T-helper 2 cell treated with Interferon-gamma antibody and Interleukin-4, amounts not matched to agents 100 ng/mL and 5 ng/mL, for 36 hours (primary cell): ENCODE measurements around the gene YIF1B. TPM values are rescaled to one million over a fixed set of nuclear protein-coding genes. Genes with fewer than 3 reads are reported as not detected.

Source experiments
- intact Hi-C: fragments of 100-400 bp; cut with micrococcal nuclease; formaldehyde crosslinking; loops from one replicate; pipeline ENCODE4 v1.15.1; 2023
- total RNA-seq: library from RNA; stranded (reverse); gene quantifications from 2 replicates; pipeline ENCODE4 v1.2.3, GENCODE V29; 2022

Gene YIF1B, protein sequence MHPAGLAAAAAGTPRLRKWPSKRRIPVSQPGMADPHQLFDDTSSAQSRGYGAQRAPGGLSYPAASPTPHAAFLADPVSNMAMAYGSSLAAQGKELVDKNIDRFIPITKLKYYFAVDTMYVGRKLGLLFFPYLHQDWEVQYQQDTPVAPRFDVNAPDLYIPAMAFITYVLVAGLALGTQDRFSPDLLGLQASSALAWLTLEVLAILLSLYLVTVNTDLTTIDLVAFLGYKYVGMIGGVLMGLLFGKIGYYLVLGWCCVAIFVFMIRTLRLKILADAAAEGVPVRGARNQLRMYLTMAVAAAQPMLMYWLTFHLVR
- total RNA-seq, result 86.2 and 88.3 TPM in 2 replicates

DNA sequence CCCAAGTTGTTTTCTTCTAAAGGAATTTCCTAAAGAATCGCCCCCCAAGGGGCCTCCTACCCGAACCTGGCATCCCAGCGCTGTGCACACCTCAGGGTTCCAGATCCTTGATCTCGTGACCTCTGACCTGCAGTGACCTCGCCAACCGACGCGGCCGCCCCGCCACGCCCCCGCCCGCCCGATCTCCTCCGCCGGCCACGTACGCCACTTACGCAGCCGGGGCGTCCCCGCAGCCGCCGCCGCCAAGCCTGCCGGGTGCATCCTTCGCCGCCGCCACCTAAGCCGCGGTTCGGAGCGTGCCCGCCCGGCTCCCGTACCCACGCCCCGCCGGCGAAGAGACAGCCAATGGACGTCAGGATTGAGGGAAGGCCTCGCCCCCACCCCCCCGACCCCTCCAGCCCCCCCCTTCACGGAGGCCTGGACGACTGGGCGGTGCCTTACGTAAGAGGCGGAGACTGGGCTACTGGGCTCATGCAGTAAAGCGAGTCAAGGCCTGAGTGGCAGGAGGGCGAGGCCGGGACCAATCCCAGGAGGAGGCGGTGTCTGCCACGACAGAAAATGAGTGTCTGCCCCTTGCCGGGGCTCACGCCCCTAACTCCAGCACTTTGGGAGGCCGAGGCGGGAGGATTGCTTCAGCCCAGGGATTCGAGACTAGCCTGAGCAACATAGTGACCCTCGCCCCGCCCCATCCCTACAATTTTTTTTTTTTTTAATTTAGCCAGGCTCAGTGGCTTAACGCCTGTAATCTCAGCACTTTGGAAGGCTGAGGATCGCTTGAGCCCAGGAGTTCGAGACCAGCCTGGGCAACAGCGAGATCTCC, at the start of gene YIF1B:
Gene YIF1B (minus strand): TSS at position 291 of the 820 bp plus-strand sequence. CDS start 30 bp downstream, at position 261.
- intact Hi-C loops, result loop anchor here (1.0 to 5.0 kb wide), 6 partner anchors 19 to 409 kb away; partner anchors contain the start of genes CATSPERG, PSMD8, SIPA1L3 and SPINT2

DNA sequence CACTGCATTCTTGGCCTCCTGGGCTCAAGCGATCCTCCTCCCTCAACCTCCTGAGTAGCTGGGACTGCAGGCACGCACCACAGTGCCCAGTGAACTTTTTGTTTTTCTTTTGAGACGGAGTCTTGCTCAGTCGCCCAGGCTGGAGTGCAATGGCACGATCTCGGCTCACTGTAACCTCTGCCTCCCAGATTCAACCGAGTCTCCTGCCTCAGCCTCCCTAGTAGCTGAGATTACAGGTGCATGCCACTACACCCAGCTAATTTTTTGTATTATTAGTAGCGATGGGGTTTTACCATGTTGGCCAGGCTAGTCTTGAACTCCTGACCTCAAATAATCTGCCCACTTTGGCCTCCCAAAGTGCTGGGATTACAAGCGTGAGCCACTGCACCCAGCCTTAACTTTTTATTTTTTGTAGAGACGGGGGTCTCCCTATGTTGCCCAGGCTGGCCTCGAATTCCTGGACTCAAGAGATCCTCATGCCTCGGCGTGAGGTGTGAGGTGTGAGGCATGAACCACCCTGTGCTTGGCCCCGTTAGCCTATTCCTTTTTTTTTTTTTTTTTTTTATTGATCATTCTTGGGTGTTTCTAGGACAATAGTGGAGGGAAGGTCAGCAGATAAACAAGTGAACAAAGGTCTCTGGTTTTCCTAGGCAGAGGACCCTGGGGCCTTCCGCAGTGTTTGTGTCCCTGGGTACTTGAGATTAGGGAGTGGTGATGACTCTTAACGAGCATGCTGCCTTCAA, 47.4 kb upstream of the YIF1B start:
- intact Hi-C loops, result loop anchor here (1.0 to 2.0 kb wide), 4 partner anchors 11 to 47 kb away; partner anchors contain the start of genes GGN, PSMD8 and SPRED3

DNA sequence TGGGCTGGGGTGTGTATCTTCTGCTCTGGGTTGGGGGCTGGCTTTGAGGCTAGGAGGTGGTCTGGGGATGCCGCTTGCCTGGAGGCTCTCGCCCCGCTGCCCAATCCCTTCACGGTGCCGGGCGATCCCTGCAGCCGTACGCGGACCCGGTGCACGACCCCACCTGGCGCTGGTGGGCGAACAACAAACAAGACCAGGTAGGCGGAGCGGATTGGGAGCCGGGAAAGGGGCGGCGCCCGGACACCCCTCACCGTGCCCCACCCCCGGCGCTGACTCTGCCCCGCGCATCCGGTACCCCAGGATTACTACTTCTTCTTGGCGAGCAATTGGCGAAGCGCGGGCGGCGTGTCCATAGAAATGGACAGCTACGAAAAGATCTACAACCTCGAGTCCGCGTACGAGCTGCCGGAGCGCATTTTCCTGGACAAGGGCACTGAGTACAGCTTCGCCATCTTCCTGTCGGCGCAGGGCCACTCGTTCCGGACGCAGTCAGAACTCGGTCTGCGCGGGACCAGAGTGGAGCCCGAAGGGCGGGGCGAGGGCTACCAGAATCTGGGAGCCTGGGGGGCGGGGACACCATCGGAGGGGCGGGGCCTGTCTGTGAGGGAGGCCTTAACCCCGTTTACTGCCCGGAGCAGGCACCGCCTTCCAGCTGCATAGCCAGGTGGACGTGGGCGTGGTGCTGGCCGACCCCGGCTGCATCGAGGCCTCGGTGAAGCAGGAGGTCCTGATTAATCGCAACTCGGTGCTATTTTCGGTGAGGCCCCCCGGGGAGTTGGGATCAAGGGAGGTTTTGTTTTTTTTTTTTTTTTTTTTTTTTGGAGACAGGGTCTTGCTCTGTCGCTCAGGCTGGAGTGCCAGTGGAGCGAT, 46.6 kb upstream of the YIF1B start:
- intact Hi-C loops, result loop anchor here (1.0 to 2.0 kb wide), 4 partner anchors 12 to 46 kb away; partner anchors contain the start of genes GGN, PSMD8 and SPRED3

DNA sequence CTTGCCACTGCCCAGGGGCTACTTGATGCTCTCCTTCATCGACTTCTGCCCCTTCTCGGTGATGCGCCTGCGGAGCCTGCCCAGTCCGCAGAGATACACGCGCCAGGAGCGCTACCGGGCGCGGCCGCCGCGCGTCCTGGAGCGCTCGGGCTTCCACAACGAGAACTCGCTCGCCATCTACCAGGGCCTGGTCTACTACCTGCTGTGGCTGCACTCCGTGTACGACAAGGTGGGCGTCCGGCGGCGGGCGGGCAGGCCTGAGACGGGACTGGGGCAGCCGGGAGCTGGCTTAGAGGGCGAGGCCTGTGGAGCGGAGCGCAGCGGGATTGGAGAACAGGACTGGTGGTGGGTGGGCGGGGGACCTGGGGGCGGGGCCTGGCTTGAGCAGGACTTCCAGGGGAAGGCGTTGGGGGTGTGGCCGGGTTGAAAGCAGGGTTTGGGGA, 45.9 kb upstream of the YIF1B start:
- intact Hi-C loops, result loop anchor here (1.0 to 2.0 kb wide), 4 partner anchors 13 to 45 kb away; partner anchors contain the start of genes GGN, PSMD8 and SPRED3

DNA sequence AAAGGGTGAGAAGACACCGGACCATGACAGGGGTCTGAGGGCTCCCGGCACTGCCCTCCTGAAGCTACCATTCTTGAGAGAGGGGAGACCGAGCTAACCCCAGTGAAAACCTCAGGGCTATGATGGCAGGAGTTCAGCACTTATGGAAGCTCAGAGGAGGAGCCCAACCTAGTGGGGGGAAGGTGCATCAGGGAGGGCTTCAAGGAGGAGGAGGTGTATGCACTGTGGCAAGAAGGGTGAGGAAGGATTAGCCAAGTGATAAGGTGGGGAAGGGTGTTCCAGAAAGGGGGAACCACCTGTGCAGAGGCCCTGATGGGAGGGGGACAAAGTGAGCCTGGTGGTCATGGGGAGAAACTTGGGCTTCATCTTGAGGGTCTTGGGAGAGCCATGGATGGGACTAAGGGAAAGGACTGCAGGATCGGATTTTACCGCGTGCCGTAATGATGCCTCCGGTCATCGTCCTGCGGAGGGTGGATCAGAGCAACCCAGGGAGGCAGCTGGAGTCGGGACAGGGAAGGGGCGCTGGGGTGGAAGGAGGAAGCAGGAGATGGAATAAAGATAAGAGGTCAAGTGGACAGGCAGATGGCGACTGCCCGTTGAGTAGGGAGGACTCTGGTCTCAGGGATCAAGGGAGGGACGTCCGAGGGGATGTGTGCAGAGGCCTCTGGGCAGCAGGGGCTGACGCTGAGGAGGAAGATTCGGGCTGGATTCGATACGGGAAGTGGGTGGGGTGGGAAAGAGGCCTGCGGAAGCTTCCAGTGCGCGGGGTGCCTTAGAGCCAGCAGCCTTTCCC, 45.3 kb upstream of the YIF1B start:
- intact Hi-C loops, result no loop called here

DNA sequence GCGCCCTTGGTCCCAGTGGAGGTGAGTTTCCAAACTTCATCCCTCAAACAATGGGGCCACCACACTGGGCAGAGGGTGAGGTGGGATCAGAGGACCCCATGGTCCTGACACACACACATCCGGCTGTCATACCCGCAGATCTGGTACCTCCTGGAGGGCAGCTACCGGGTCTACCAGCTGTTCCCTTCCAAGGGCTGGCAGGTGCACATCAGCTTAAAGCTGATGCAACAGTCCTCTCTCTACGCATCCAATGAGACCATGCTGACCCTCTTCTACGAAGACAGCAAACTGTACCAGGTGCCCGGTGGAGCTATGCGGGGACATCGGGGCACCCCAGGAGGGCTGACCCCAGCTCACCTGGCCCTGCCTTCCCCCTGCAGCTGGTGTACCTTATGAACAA, 44.6 kb upstream of the YIF1B start:
- intact Hi-C loops, result no loop called here

DNA sequence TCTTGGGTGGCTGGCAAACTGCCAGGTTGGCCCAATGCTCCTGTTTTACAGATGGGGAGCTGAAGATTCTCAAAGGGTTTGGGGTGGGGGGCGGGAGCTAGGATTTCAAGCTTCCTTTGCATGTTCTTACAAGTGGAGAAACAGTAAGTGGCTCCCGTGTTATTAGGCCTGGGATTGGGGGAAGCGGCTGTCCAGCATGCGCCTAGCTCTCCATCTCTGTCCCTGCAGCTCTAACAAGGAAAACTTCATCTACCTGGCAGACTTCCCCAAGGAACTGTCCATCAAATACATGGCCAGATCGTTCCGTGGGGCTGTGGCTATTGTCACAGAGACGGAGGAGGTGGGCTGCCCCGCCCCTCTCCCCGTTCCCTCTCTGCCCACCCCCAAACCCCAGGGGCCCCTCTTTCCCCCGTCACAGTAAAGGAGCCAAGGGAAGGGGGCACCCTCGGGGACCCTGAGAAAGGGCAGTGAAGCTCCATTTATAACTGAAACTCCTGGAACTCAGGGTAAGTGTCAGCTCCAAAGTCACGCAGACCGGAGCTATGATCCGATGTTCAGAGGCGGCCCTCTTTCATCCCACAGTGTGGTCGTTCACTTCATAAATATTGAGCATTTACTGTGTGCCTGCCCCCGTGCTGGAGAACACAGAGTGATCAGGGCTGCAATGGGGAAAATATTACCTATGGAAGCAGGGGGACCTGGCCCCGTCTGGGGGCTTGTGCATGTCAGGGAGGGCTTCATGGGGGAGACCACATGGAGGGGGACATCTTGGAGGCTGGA, 43.7 kb upstream of the YIF1B start:
- intact Hi-C loops, result no loop called here

DNA sequence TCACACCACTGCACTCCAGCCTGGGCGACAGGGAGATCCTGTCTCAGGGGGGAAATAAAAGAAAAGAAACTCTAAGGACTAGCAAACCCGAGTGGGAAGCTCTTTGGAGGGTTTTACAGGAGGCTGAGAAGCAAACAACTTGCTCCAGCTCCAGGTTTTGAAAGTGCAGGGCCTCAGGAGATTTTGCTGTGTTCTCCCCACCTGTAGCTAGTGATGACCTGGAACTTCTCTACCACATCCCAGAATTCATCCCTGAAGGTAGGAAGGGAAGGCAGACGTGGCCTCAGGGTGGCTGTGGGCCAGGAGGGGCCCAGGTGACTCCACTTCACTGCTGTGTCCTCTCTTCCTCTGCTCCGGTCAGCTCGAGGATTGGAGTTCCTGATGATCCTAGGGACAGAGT, 42.3 kb upstream of the YIF1B start:
- intact Hi-C loops, result no loop called here

DNA sequence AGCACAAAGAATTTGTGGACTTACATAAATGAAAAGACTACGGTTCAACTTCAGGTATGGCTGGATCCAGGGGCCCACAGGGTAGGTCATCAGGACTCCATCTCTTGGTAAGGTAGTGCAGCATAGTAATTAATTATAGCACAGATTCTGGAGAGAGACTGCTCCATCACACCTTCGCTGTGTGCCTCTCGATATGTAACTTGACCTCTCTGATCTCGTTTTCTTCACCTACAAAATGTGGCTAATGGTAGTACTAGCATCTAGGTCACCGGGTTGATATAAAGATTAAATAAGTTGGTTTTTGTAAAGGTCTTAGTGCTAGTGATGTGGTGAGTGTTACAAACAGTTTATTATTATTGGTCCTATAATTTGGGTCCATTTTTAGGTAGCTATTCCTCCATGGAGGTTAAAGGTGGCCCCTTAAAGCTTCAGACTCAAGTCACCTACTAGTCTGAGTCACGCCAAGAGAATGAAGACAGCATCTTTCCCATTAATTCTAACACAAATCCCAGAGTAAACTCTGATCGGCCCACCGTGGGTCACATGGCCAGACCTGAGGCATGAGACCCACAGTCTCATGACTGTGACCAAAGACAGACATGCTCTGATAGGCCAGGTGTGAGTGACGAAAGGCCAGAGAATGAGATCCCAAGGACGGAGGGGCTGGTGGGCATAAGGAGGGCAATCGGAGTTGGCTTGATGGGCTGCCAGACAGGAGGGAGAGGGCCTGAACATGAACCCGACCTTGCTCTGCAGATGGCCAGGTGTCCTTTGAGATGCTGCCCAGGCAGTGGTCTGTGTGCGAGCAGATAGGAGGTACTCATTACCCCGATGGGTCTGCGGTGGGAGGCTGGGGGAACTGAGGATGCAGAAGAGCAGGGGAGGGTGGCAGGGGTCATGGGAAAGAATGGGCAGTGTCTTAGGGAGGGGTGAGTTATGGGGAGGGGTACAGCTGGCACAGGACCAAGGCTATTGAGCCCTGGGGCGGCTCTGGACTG, 40.3 kb upstream of the YIF1B start:
- intact Hi-C loops, result no loop called here

DNA sequence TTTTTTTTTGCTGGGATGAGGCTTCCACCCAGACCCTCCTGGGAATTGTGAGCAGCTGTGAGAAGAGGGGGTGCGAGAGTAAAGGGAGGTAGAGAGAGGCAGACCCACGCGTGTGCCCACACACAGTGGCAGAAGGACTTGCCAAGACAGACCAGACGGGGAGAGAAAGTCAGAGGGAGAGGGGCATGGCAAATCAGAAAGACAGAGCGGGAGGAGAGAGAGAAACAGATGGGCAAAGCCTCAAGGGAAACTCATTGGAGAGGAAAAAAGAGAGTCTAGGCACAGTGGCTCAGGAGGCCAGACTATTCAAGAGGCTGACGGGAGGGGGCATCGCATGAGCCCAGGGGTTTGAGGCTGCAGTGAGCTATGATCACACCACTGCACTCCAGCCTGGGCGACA, 36.9 kb upstream of the YIF1B start:
- intact Hi-C loops, result no loop called here

DNA sequence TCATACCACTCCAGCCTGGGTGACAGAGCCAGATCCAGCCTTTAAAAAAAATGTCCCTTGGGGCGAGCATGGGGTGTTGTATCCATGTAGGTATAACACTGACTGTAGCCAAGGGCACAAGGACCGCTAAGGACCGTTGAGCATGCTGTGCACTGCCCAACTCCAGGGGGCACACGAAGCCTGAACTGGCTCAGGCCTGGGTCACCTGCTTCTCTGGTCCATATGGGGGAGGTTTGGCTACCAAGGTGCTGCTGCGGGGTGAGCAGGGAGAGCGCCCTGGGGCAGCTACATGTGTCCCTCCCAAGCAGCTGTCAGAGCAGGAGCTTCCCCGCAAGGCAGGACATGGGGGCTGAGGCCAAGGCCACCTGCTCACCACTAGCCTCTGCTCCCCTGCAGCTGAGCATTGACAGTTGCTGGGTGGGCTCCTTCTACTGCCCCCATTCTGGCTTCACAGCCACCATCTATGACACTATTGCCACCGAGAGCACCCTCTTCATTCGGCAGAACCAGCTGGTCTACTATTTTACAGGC, 36.2 kb upstream of the YIF1B start:
- intact Hi-C loops, result no loop called here

DNA sequence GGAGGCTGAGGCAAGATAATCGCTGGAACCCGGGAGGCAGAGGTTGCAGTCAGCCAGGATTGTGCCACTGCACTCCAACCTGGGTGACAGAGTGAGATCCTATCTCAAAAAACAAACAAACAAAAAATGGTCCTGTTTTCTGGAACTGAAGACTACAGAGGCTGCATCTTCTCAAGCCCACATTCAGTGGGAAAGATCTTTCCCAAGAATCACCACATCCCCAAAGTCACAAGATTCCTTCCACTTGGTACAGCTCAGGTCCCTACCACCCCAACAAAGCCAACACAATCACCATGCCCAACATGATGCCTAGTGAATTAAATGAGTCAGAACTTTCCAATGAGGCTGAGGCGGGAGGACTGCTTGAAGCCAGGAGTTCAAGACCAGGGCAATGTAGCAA, 35.1 kb upstream of the YIF1B start:
- intact Hi-C loops, result no loop called here

DNA sequence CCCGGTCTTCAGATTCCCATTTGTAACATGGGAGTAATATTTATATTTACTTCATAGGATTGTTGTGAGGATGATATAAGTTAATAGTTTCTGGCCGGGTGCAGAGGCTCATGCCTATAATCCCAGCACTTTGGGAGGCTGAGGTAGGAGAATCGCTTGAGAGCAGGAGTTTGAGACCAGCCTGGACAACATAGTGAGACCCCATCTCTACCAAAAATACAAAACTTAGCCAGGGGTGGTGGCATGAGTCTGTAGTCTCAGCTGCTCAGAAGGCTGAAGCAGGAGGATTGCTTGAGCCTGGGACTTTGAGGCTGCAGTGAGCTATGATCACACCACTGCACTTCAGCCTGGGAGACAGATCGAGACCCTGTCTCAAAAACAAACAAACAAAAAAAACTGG, 31.1 kb upstream of the YIF1B start:
- intact Hi-C loops, result no loop called here

DNA sequence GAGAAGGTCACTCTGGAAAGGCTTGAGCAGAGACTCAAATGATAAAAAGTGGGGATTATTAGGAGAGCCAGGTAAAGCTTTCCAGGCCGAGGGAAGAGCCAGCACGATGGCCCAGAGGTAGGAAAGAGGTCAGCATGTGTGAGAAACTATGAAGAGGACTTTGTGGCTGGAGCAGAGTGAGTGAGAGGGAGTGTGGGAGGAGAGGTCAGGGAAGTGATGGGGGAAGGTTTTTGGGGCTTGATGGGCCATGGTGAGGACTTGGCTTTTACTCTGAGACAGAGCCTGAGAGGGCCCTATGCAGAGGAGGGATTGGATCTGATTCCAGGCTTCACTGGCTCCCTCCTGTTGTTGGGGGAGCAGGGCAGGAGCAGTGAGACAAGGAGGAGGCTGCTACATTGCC, 25.2 kb upstream of the YIF1B start:
- intact Hi-C loops, result no loop called here

DNA sequence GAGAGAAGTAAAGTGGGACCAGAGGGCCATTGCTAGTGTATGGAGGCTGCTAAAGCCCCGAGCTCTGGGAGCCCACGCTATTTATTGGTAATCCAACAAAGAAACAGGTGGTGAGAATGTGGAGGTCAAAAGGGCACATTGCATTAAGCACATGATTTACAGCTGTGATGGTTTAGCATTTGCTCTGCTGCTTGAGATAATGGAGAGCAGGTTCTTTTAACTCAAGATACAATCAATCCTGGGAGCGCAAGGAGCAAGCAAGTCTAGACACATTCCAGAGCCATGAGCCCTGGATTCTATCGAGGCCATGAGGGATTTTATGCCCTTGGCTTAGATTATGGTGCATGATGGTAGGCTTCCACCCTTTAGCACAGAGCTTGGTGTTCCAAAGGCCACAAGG, 23.3 kb upstream of the YIF1B start:
- intact Hi-C loops, result loop anchor here (5.0 kb wide), 3 partner anchors 48 to 292 kb away; partner anchors contain the start of genes GGN, SPINT2 and SPRED3

DNA sequence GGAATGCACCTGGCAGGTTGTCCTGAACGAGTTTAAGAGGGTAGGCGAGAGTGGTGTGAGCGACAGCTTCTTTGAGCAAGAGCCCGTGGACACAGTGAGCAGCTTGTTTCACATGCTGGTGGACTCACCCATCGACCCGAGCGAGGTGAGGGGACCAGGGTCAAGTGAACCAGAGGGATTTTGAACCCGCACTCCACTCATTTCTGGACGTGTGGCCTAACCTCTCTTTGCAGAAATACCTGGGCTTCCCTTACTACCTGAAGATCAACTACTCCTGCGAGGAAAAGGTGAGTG, 21.6 kb upstream of the YIF1B start:
- intact Hi-C loops, result loop anchor here (2.0 to 5.0 kb wide), 4 partner anchors 50 to 290 kb away; partner anchors contain the start of genes GGN, SPINT2 and SPRED3

DNA sequence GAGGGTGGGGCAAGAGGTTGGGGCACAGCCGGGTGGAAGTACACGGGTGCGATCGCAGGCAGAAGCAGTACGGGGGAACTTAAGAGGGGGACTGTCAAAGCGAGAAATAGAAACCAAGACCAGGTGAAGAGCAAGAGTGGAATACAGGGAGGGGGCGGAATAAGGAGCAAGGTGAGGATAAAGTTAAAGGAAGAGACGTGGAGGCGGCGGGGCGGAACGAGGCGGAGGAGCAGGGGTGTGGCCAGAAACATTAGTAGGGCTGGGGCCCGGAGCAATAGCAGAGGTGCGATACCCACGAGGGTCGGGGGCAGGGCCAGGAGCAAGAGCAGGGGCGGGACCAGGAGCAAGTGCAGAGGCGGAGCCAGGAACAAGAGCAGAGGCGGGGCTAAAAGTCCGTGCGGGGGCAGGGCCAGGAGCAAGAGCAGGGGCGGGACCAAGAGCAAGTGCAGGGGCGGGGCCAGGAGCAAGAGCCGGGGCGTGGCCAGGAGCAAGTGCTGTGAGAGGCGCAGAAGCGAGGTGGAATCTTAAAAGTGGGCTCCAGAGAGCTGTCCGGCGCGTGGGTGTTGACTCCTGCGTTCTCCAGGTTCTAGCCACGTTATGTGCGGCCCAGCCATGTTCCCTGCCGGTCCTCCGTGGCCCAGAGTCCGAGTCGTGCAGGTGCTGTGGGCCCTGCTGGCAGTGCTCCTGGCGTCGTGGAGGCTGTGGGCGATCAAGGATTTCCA, 21.1 kb upstream of the YIF1B start:
- intact Hi-C loops, result loop anchor here (1.0 to 5.0 kb wide), 7 partner anchors 26 to 429 kb away; partner anchors contain the start of genes GGN, PSMD8, SIPA1L3 and SPINT2
